HG02870 (cell line): ENCODE measurements around the gene UNC13B.

ENCODE experiments used
- ATAC-seq: cut with Tn5 transposase; IDR thresholded peaks from one replicate; pipeline ENCODE4 v1.9.1; 2021; ENCODE audit warnings: mild to moderate bottlenecking, moderate library complexity; ENCODE audit not compliant: unreplicated experiment

UNC13B gene

GRCh38 chr9:35415402-35416097 lies 253.7 kb downstream of the UNC13B start:
- ATAC-seq, result no peak

DNA sequence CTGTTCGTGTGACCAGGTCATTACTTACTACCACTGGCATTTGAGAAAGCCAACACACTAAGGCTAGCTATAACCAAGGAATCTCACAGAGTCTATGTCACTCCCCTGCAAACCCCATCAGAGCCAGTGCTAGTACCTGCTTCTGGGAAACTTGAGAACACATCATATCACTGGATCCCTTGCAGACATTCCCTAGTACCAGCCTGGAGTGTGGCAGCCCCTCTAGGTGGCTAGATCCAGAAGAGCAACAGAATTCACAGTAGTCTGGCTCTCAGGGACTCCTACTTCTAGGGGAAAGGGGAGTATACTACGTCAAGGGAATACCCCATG lies 254.3 kb downstream of the UNC13B start:
- no peak for ATAC-seq

GRCh38 chr9:35422346-35422745 lies 260.5 kb downstream of the UNC13B start:
- ATAC-seq, result no peak

- no peak for ATAC-seq
Observed at GRCh38 chr9:35422753-35423152, 260.9 kb downstream of the UNC13B start.

DNA sequence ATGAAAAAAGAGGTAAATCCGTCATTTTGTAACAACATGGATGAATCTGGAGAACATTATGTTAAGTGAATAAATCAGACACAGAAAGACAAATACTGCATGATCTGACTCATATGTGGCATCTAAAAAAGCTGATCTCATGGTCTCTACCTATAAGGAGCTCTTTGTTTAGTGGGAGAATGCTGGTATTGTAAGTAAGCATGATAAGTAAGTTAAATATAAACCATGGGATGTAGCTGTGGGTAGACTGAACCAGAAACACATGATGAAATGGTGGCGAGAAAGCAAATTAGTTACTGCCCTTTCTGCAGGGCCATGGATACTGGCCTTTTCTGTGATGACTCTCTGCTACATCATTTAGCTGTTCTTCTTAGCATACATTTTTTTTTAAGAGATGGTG lies 261.7 kb downstream of the UNC13B start:
- ATAC-seq, result no peak

DNA sequence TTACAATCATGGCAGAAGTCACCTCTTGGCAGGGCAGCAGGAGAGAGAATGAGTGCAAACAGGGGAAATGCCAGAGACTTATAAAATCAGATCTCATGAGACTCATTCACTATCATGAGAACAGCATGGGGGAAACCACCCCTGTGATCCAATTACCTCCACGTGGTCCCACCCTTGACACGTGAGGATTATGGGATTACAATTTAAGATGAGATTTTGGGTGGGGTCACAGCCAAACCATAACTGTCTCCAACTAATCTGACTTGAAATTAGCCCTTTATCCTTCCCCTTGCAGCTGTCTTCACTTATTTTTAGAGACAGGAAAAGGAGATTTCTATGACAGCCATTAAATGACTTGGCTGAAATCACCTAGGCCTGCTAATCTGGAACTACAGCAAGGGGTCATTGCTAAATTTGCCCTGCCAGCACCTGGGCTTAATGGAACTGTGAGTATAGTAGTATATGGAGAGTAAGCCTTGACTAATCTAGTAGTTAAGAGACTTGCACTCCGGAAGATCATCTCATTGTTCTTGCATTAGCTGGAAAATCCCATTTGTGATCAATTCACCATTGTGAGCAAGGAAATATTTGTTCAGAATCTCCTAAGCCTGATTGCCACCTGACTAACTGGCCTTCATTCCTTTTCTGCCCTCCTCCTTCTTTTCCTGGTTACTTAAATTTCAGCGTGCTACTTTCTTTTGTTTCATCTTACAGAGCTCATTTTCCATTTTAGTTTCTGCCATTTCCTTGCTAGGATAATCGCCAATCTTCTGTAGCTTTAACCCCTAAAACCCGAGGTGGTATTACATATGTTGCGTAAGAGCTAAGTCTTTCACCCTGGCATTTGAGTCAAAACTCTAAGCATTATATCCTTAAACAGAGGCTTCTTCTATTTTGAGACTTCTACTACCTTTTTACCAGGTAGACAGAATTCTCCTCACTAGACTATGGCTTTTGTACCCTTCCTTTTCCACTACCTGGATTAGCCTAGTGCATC lies 262.8 kb downstream of the UNC13B start:
- ATAC-seq, result no peak

DNA sequence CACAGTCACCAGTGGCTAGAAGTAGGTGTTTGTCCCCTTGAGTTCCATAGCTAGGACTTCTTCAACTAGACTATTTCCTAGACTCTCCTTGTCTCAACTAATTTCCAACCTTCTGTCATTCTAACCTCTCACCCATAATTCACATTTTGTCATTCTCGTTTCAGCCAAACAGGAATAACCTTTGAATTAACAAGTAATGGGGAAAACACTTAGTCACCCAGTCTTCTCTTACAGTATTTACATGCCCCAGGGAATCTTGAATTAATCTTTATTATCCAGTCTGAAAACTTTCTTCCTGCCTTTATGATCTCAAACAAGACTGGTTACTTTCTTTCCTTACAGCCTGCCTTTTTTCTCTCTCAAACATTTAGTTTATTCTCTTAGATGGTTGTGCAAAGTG lies 264.8 kb downstream of the UNC13B start:
- ATAC-seq, result no peak

DNA sequence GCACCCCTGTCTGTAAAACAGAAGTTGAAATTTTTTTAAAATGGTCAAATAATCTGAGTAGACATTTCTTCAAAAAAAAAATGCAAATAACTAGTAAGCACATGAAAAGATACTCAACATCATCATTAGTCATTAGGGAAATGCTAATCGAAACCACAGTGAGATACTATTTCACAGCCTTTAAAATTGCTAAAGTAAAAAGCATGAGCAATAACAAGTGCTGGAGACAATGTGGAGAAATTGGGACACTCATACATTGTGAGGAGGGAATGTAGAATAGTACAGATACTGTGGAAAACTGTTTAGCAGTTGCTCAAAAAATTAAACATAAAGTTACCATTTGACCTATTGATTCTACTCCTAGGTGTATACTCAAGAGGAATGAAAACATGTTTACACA lies 269.7 kb downstream of the UNC13B start:
- no peak for ATAC-seq

- no peak for ATAC-seq
Observed at GRCh38 chr9:35432076-35432475, 270.3 kb downstream of the UNC13B start.

GRCh38 chr9:35436933-35437332 lies 275.1 kb downstream of the UNC13B start:
- ATAC-seq, result no peak

DNA sequence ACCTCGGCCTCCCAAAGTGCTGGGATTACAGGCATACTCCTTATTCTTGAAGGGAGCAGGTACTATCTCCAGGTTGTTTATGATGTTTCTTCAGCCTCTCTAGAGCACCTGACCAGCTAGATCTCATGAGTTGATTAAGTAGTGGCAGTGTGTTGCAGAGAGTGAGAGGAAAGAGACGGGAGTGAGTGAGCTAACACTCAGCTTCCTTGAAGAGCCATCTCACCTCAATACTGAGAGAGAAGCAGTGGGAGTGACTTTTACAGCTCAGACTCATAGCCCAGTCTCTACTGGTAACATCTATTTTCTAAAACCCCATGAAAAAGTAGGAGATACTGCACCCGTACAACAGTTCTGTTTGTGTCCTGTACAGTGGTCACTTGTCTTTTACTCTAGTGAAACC lies 284.2 kb downstream of the UNC13B start:
- no peak for ATAC-seq

DNA sequence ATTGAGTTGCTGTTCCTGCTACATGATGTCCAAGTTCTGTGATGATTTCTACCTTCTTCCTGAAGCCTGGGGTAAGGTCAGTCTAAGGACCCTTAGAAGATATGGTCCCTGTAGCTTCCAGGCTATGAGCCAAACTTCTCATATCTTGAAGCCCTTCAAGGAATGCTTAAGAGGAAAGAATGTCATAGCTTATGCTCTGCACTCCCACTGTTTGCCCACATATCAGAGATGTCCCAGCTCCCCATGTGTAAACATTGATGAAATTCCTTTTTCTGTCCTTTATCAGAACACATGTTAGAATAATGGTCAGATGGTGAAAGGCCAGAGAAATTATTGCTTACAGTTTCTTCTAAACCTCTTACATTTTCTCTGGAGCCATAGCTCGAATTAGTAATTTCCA lies 286.7 kb downstream of the UNC13B start:
- ATAC-seq, result no peak

DNA sequence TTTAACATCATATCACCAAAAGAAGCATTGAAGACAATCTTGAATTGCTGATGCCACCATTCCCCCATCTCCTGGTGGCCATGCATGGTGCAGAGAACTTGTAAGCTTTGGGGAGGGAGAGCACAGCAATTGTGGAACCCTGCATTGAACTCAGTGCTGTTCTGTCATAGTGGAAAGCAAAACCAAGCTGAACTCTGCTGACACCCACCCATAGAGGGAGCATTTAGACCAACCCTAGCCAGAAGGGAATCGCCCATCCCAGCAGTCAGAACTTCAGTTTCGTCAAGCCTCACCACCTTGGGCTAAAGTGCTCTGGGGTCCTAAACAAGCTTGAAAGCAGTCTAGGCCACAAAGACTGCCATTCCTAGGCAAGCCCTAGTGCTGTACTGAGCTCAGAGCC lies 290.7 kb downstream of the UNC13B start:
- ATAC-seq, result no peak

GRCh38 chr9:35453786-35454185 lies 292.0 kb downstream of the UNC13B start:
- no peak for ATAC-seq
